ENCODE data around the gene CLTB.

- TF ChIP-seq, protein P1, sequence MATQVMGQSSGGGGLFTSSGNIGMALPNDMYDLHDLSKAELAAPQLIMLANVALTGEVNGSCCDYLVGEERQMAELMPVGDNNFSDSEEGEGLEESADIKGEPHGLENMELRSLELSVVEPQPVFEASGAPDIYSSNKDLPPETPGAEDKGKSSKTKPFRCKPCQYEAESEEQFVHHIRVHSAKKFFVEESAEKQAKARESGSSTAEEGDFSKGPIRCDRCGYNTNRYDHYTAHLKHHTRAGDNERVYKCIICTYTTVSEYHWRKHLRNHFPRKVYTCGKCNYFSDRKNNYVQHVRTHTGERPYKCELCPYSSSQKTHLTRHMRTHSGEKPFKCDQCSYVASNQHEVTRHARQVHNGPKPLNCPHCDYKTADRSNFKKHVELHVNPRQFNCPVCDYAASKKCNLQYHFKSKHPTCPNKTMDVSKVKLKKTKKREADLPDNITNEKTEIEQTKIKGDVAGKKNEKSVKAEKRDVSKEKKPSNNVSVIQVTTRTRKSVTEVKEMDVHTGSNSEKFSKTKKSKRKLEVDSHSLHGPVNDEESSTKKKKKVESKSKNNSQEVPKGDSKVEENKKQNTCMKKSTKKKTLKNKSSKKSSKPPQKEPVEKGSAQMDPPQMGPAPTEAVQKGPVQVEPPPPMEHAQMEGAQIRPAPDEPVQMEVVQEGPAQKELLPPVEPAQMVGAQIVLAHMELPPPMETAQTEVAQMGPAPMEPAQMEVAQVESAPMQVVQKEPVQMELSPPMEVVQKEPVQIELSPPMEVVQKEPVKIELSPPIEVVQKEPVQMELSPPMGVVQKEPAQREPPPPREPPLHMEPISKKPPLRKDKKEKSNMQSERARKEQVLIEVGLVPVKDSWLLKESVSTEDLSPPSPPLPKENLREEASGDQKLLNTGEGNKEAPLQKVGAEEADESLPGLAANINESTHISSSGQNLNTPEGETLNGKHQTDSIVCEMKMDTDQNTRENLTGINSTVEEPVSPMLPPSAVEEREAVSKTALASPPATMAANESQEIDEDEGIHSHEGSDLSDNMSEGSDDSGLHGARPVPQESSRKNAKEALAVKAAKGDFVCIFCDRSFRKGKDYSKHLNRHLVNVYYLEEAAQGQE (IDR thresholded peaks at IDR 0.05; ENCODE audit: insufficient read depth in 1 of 2, low read depth in 2 of 2, low read length in 2 of 2): no peak
- TF ChIP-seq SIN3A (IDR thresholded peaks at IDR 0.05; ENCODE audit: borderline replicate concordance, insufficient read depth, low read length) (no peak), POLR2AphosphoS5 (IDR thresholded peaks at IDR 0.05; ENCODE audit: low read depth, low read length) (no peak), FOXP2 (optimal IDR thresholded peaks at IDR 0.05; ENCODE audit: borderline replicate concordance, extremely low read depth, extremely low read length, insufficient read depth) (no peak)
Measured at GRCh38 chr5:176418251-176418650, 1.9 kb upstream of the CLTB start.

Data from PFSK-1 (cell line).